Smooth muscle cell (in vitro differentiated cells): Measurements from ENCODE around the gene SPRN. TPM values are rescaled to one million over a fixed set of nuclear protein-coding genes. Genes with fewer than 3 reads are reported as not detected.

Source experiments
- DNase-seq: peaks from one replicate; lab custom pipeline; 2025; ENCODE audit not compliant: unreplicated experiment; lab: John Stamatoyannopoulos, UW
- H2AFZ ChIP-seq: fragments of 200-600 bp; sonication (generic); 2 replicates; pipeline ENCODE4 v1.6.0; 2016; ENCODE audit warnings: antibody characterized with exemption, low read depth, mild to moderate bottlenecking
- H3F3A ChIP-seq: fragments of 200-600 bp; sonication (generic); 2 replicates; pipeline ENCODE4 v1.6.0; 2017; ENCODE audit warnings: antibody characterized with exemption, low read depth
- H3K27ac ChIP-seq: fragments of 200-600 bp; sonication (generic); 2 replicates; pipeline ENCODE4 v1.5.1; 2016; ENCODE audit warnings: low read depth, mild to moderate bottlenecking
- H3K27me3 ChIP-seq: fragments of 200-600 bp; sonication (generic); 2 replicates; pipeline ENCODE4 v1.6.1; 2016; ENCODE audit warnings: low read depth, mild to moderate bottlenecking
- H3K36me3 ChIP-seq: fragments of 200-600 bp; sonication (generic); 2 replicates; pipeline ENCODE4 v1.5.1; 2016; ENCODE audit warnings: low read depth
- H3K4me1 ChIP-seq: fragments of 200-600 bp; sonication (generic); 2 replicates; pipeline ENCODE4 v1.5.1; 2016; ENCODE audit warnings: low read depth
- H3K4me2 ChIP-seq: fragments of 200-600 bp; sonication (generic); 2 replicates; pipeline ENCODE4 v1.6.0; 2016; ENCODE audit warnings: mild to moderate bottlenecking
- H3K4me3 ChIP-seq: fragments of 200-600 bp; sonication (generic); 2 replicates; pipeline ENCODE4 v1.5.1; 2016; ENCODE audit warnings: mild to moderate bottlenecking
- H3K79me2 ChIP-seq: fragments of 200-600 bp; sonication (generic); 2 replicates; pipeline ENCODE4 v1.6.0; 2016; ENCODE audit warnings: low read depth, mild to moderate bottlenecking
- H3K9ac ChIP-seq: fragments of 200-600 bp; sonication (generic); 2 replicates; pipeline ENCODE4 v1.6.0; 2016; ENCODE audit warnings: low read depth
- H3K9me3 ChIP-seq: fragments of 200-600 bp; sonication (generic); replicated peaks from 2 replicates; pipeline ENCODE4 v1.5.1; 2016; ENCODE audit warnings: low read depth
- H4K20me1 ChIP-seq: fragments of 200-600 bp; sonication (generic); 2 replicates; pipeline ENCODE4 v1.6.0; 2016; ENCODE audit warnings: low read depth
- CTCF ChIP-seq: fragments of 200-600 bp; sonication (generic); IDR thresholded peaks from 2 replicates; pipeline ENCODE4 v1.5.1; 2017; ENCODE audit warnings: borderline replicate concordance, mild to moderate bottlenecking, antibody characterized with exemption; ENCODE audit not compliant: insufficient read depth, poor library complexity, severe bottlenecking
- WGBS: methylation state at CpG from one replicate; pipeline ENCODE4 v1.1.7; 2016; ENCODE audit warnings: low lambda C conversion rate; 5-methylcytosine and 5-hydroxymethylcytosine counted together
- polyA plus RNA-seq: library from polyadenylated mRNA; unstranded; fragments of >200 nt; fragmentation: Nextera tagmentation; extraction: Ambion mirVana; gene quantifications from 2 replicates; pipeline ENCODE4 v1.2.1, GENCODE V29; 2016
- total RNA-seq: library from RNA; depleted of rRNA; stranded (reverse); fragments of >200 nt; gene quantifications from 2 replicates; pipeline ENCODE4 v1.2.3, GENCODE V29; 2014

Gene SPRN
- total and polyA plus RNA-seq, 2 experiments from 2014 or later = 0.13 to 1.00 TPM

GRCh38 chr10:133467286-133467911, 43.0 kb upstream of the SPRN start:
- Histone ChIP-seq H3K79me2 (no peaks in the 10 kb centered on the region), H3K27ac (no peak overlapping the region), H3K4me2 (no peak overlapping the region), H3K27me3 (no peaks in the 10 kb centered on the region), H3K4me3 (no peak overlapping the region), H3K4me1 (no peaks in the 10 kb centered on the region), H4K20me1 (no peaks in the 10 kb centered on the region), H2AFZ (no peak overlapping the region), H3F3A (no peaks in the 10 kb centered on the region), H3K9me3 (peaks cover 18% of the 10 kb centered on the region), H3K36me3 (no peaks in the 10 kb centered on the region), H3K9ac (no peak overlapping the region)
- DNase-seq = no peak
- 84% methylated on average over 17 of the region's 17 CpGs for WGBS
- no peak for TF ChIP-seq CTCF

- no peak overlapping the region for H3K9ac ChIP-seq
- H2AFZ ChIP-seq = no peak overlapping the region
- no peak overlapping the region for H3K4me3 ChIP-seq
- no peaks in the 10 kb centered on the region for H3K36me3 ChIP-seq
- no peak for TF ChIP-seq CTCF
- no peak overlapping the region for H3K4me2 ChIP-seq
- DNase-seq = no peak
- H3K27ac ChIP-seq = no peak overlapping the region
- H4K20me1 ChIP-seq = no peaks in the 10 kb centered on the region
- WGBS = 93% methylated on average over 7 of the region's 7 CpGs
- no peaks in the 10 kb centered on the region for H3K79me2 ChIP-seq
- H3K4me1 ChIP-seq = no peaks in the 10 kb centered on the region
- no peaks in the 10 kb centered on the region for H3F3A ChIP-seq
- H3K9me3 ChIP-seq = peaks cover 18% of the 10 kb centered on the region
- no peaks in the 10 kb centered on the region for H3K27me3 ChIP-seq
These were observed 42.4 kb upstream of the SPRN start for GRCh38 chr10:133466683-133467275.

- Histone ChIP-seq H3K79me2 (no peaks in the 10 kb centered on the region), H3K36me3 (no peaks in the 10 kb centered on the region)
- WGBS = 84% methylated on average over 7 of the region's 7 CpGs
These were observed 41.6 kb upstream of the SPRN start for GRCh38 chr10:133465950-133466474.

More at GRCh38 chr10:133465950-133466474, 41.6 kb upstream of the SPRN start:
- H3K4me1 ChIP-seq = no peaks in the 10 kb centered on the region
- no peak overlapping the region for H3K27ac ChIP-seq
- H3K4me2 ChIP-seq = no peak overlapping the region
- H3K9me3 ChIP-seq = peaks cover 22% of the 10 kb centered on the region
- H3K27me3 ChIP-seq = no peaks in the 10 kb centered on the region
- no peak overlapping the region for H3K9ac ChIP-seq
- no peak overlapping the region for H2AFZ ChIP-seq
- H4K20me1 ChIP-seq = no peaks in the 10 kb centered on the region
- no peak for TF ChIP-seq CTCF
- H3K4me3 ChIP-seq = no peak overlapping the region
- DNase-seq = no peak
- no peaks in the 10 kb centered on the region for H3F3A ChIP-seq
